HEK293T (cell line): ENCODE results near the gene MTO1.

Source experiments
- FOXA1 ChIP-seq: fragments of 450-650 bp; IDR thresholded peaks from 2 replicates; pipeline ENCODE4 v1.6.1; 2016; ENCODE audit warnings: mild to moderate bottlenecking
- FOXM1 ChIP-seq: fragments of 450-650 bp; IDR thresholded peaks from 2 replicates; pipeline ENCODE4 v1.6.1; 2017; ENCODE audit warnings: mild to moderate bottlenecking, borderline replicate concordance
- SUZ12 ChIP-seq: fragments of 450-650 bp; IDR thresholded peaks from 2 replicates; pipeline ENCODE4 v1.6.1; 2016; ENCODE audit warnings: mild to moderate bottlenecking

GRCh38 chr6:73513496-73513854, 51.9 kb downstream of the MTO1 start:
- TF ChIP-seq FOXA1 (no peak), SUZ12 (no peak), FOXM1 (no peak)
